GM12878 (cell line): ENCODE data around the gene HERC5. TPM values are rescaled to one million over a fixed set of nuclear protein-coding genes. Genes with fewer than 3 reads are reported as not detected.

ENCODE experiments used
- ATAC-seq: fragments of 200-7000 bp; cut with Tn5 transposase; 3 replicates; pipeline ENCODE4 v1.9.1; 2020; ENCODE audit warnings: mild to moderate bottlenecking, moderate library complexity
- BruUV-seq: library from RNA; stranded (reverse); fragments of 400-500 nt; replicated peaks from 2 replicates; lab custom pipeline; 2021; lab: Mats Ljungman, UMichigan
- CTCF ChIA-PET: fragments of 300-600 bp; sonication (Branson Sonifier 250); formaldehyde crosslinking; extraction: SDS; loops from one replicate; lab custom pipeline; 2021; ENCODE audit warnings: inconsistent platforms; lab: Yijun Ruan, JAX
- POLR2A ChIA-PET: fragments of 350-600 bp; formaldehyde crosslinking; extraction: SDS; loops from one replicate; lab custom pipeline; 2021; ENCODE audit warnings: inconsistent platforms; lab: Charles Lee
- RAD21 ChIA-PET: fragments of 300-600 bp; sonication (Branson Sonifier 250); formaldehyde crosslinking; loops from one replicate; lab custom pipeline; 2023; ENCODE audit warnings: antibody characterized with exemption; ENCODE audit not compliant: unreplicated experiment; lab: Charles Lee
- SMC1A ChIA-PET: fragments of 300-600 bp; sonication (Branson Sonifier 250); formaldehyde crosslinking; loops from one replicate; lab custom pipeline; 2023; ENCODE audit not compliant: unreplicated experiment, uncharacterized antibody; lab: Charles Lee
- DNase-seq: peaks from one replicate; pipeline ENCODE4 v3.0.0-alpha.2; 2011; ENCODE audit warnings: low read depth, low spot score
- FAIRE-seq: peaks from 3 replicates; lab custom pipeline; 2011; peaks lifted over from hg19 to GRCh38; lab: Jason Lieb, UNC
- H2AFZ ChIP-seq: 2 replicates; pipeline ENCODE4 v1.6.0; 2011; ENCODE audit warnings: low read depth, low read length, control low read depth; ENCODE audit not compliant: control insufficient read depth
- H3K27ac ChIP-seq: 2 replicates; pipeline ENCODE4 v1.5.1; 2011; ENCODE audit warnings: control low read depth; ENCODE audit not compliant: control insufficient read depth, insufficient read depth
- H3K27me3 ChIP-seq, 2 experiments: replicated peaks in 1 of 2; 2 replicates each; pipeline versions ENCODE4 v1.6.0 to v1.6.1; 2011; ENCODE audit warnings: low read length in 1 of 2; ENCODE audit not compliant: control insufficient read depth in 2 of 2, insufficient read depth in 2 of 2
- H3K36me3 ChIP-seq, 2 experiments: 2 replicates each; pipeline ENCODE4 v1.5.1; 2011; ENCODE audit warnings: low read length in 1 of 2; ENCODE audit not compliant: control insufficient read depth in 2 of 2, insufficient read depth in 2 of 2
- H3K4me1 ChIP-seq: 2 replicates; pipeline ENCODE4 v1.6.1; 2011; ENCODE audit warnings: mild to moderate bottlenecking, low read length, moderate library complexity, mixed read lengths; ENCODE audit not compliant: control insufficient read depth, insufficient read depth
- H3K4me2 ChIP-seq: 2 replicates; pipeline ENCODE4 v1.6.0; 2011; ENCODE audit warnings: control low read depth; ENCODE audit not compliant: control insufficient read depth, insufficient read depth
- H3K4me3 ChIP-seq: fragments of 200-600 bp; sonication (generic); 2 replicates; pipeline ENCODE4 v1.5.1; 2016
- H3K79me2 ChIP-seq: 2 replicates; pipeline ENCODE4 v1.6.0; 2011; ENCODE audit warnings: low read length; ENCODE audit not compliant: control insufficient read depth, insufficient read depth
- H3K9ac ChIP-seq: 2 replicates; pipeline ENCODE4 v1.8.0; 2011; ENCODE audit warnings: low read length, control low read depth, mixed read lengths; ENCODE audit not compliant: control insufficient read depth, insufficient read depth
- H3K9me3 ChIP-seq: replicated peaks from 3 replicates; pipeline ENCODE4 v1.5.1; 2011; ENCODE audit warnings: mild to moderate bottlenecking, low read length; ENCODE audit not compliant: control insufficient read depth, insufficient read depth
- H4K20me1 ChIP-seq: 2 replicates; pipeline ENCODE4 v1.6.0; 2011; ENCODE audit not compliant: control insufficient read depth, insufficient read depth
- BCL3 ChIP-seq: IDR thresholded peaks from 2 replicates; pipeline ENCODE4 v1.6.1; 2011; ENCODE audit warnings: borderline replicate concordance, low read depth, mild to moderate bottlenecking, moderate library complexity, low read length; ENCODE audit not compliant: insufficient read depth, poor library complexity, severe bottlenecking
- FOS ChIP-seq: IDR thresholded peaks from 3 replicates; pipeline ENCODE4 v1.6.1; 2011; ENCODE audit warnings: borderline replicate concordance; ENCODE audit not compliant: insufficient read length; ENCODE audit errors: extremely low read depth
- FOXK2 ChIP-seq: fragments of 450-650 bp; IDR thresholded peaks from 2 replicates; pipeline ENCODE4 v1.6.1; 2017; ENCODE audit warnings: mild to moderate bottlenecking, moderate library complexity
- GATAD2B ChIP-seq: fragments of 450-650 bp; conservative IDR thresholded peaks from 2 replicates; pipeline ENCODE4 v1.6.1; 2017; ENCODE audit warnings: low read depth, mild to moderate bottlenecking, moderate library complexity
- KAT2A ChIP-seq: conservative IDR thresholded peaks from 2 replicates; pipeline ENCODE4 v1.6.1; 2011; ENCODE audit warnings: low read depth, low read length; ENCODE audit not compliant: control insufficient read depth
- MTA2 ChIP-seq: fragments of 450-650 bp; IDR thresholded peaks from 2 replicates; pipeline ENCODE4 v1.6.1; 2016; ENCODE audit warnings: low read depth, mild to moderate bottlenecking, moderate library complexity
- NFYB ChIP-seq: IDR thresholded peaks from 2 replicates; pipeline ENCODE4 v1.6.1; 2011; ENCODE audit warnings: low read depth, mild to moderate bottlenecking, low read length, improper control_type of control experiment, moderate library complexity; ENCODE audit not compliant: insufficient read depth
- NR2C2 ChIP-seq: IDR thresholded peaks from 2 replicates; pipeline ENCODE4 v1.6.1; 2011; ENCODE audit warnings: borderline replicate concordance, low read depth; ENCODE audit not compliant: control insufficient read depth, insufficient read length
- PML ChIP-seq: IDR thresholded peaks from 2 replicates; pipeline ENCODE4 v1.6.1; 2012; ENCODE audit warnings: low read length, inconsistent platforms
- POLR2AphosphoS2 ChIP-seq: IDR thresholded peaks from 2 replicates; pipeline ENCODE4 v1.6.1; 2011; ENCODE audit warnings: low read depth, mild to moderate bottlenecking, low read length, improper control_type of control experiment, moderate library complexity
- RCOR1 ChIP-seq: conservative IDR thresholded peaks from 2 replicates; pipeline ENCODE4 v1.6.1; 2012; ENCODE audit warnings: low read depth, low read length, improper control_type of control experiment
- RUNX3 ChIP-seq: IDR thresholded peaks from 2 replicates; pipeline ENCODE4 v1.6.1; 2012; ENCODE audit warnings: low read length, inconsistent platforms
- SIX5 ChIP-seq: IDR thresholded peaks from 2 replicates; pipeline ENCODE4 v1.6.1; 2011; ENCODE audit warnings: mild to moderate bottlenecking, low read depth, low read length, moderate library complexity; ENCODE audit not compliant: severe bottlenecking
- SUZ12 ChIP-seq: fragments of 200-600 bp; sonication (generic); IDR thresholded peaks from one replicate; pipeline ENCODE4 v1.6.1; 2018; ENCODE audit warnings: antibody characterized with exemption, mild to moderate bottlenecking; ENCODE audit not compliant: unreplicated experiment
- WGBS: methylation state at CpG from one replicate; pipeline ENCODE4 v1.1.6; 2016; ENCODE audit warnings: low lambda C conversion rate; ENCODE audit not compliant: insufficient replicate concordance, insufficient coverage; ENCODE audit errors: missing lambda C conversion rate; 5-methylcytosine and 5-hydroxymethylcytosine counted together
- in situ Hi-C: fragments of 300-500 bp; cut with MboI; formaldehyde crosslinking; loops from 9 replicates; pipeline ENCODE4 v1.14.3; 2018; ENCODE audit warnings: mixed read lengths
- intact Hi-C: fragments of 100-400 bp; cut with micrococcal nuclease; formaldehyde crosslinking; loops from one replicate; pipeline ENCODE4 v1.14.2; 2022; ENCODE audit not compliant: unreplicated experiment
- polyA plus RNA-seq, 11 experiments: library from polyadenylated mRNA; depleted of rRNA in 4 of 11; unstranded in 6 of 11; stranded (reverse) in 5 of 11; fragments of >200 nt; fragmentation: Nextera tagmentation in 4 of 11; fragmentation: Illumina TruSeq in 1 of 11; extraction: Ambion mirVana in 4 of 11; extraction: Trizol in 1 of 11; gene quantifications; 1 replicate in 1 of 11; 2 replicates in 10 of 11; pipeline versions ENCODE4 v1.2.1 to v1.2.3, GENCODE V29; 2011 to 2016; ENCODE audit warnings: inconsistent platforms in 2 of 11, missing spikeins in 2 of 11, low read depth in 1 of 11
- total RNA-seq, 4 experiments: library from RNA; depleted of rRNA in 3 of 4; stranded (reverse); fragments of >200 nt in 3 of 4; fragmentation: Illumina TruSeq in 1 of 4; extraction: Trizol in 1 of 4; gene quantifications; 2 replicates each; pipeline versions ENCODE4 v1.2.1 to v1.2.3, GENCODE V29; 2013 to 2021
- TF ChIP-seq, protein P1 (sequence below): fragments of 450-650 bp; IDR thresholded peaks from 2 replicates; pipeline ENCODE4 v1.6.1; 2017; ENCODE audit warnings: mild to moderate bottlenecking, moderate library complexity

The HERC5 gene
- total and polyA plus RNA-seq, 10 of the 15 experiments (the other 5 are each of a cell fraction or from before 2014, with no cell fraction given): 12.5 to 60.7 (median 25.1) TPM

DNA sequence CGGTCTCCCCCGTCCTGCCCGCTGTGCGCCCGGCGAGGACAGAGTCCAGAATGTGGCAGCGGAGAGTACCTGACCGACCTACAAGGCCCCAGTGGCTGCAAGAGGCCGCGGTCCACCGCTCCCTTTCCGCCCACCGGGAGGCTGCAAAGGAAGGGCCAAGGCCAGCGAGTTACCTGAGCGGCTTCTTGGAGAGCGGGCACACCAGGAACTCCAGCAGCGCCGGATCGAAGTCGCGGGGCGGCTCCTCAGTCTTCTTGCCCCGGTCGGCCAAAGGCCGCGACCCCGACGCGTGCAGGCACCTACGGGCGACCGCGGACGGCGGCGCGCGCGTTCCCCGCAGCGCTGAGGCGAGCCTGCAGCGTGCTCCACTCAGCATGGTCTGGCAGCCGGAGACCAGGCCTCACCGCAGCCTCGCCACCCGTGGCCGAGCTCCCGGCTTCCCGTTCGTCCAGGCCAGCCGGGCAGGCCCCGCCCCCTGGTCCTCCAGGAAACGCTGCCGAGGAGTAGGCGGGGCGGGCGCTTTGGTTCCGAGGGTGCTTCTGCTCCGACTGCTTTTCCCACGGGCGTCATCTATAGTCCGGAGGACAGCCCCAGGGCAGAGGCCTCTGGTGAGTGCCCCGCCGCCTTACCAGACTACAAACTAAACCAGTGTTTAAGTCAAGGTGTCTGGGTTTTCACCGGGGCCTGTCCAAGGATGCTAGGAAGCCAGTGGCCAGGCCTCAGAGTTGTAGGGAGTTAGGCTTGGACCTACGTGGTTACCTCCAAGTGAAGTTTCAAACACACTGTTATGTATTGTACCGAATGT is 66.6 kb downstream of the HERC5 start, which contains the start of gene PYURF:
TSS of gene PYURF (minus strand) at position 452 of the 805 bp plus-strand sequence. CDS start at position 376, 76 bp downstream.
- ChIA-PET CTCF (interaction anchor here (0.8 to 5.5 kb wide), 13 partner anchors 8 to 500 kb away, joined by 3 to 47 read pairs (median 4); partner anchors contain the start of gene HERC6), RAD21 (interaction anchor here (1.2 to 4.3 kb wide), 9 partner anchors 9 to 619 kb away, joined by 3 to 26 read pairs (median 6); partner anchors contain the start of gene HERC5), POLR2A (interaction anchor here (1.0 to 1.8 kb wide), 6 partner anchors 17 to 244 kb away, joined by 3 to 5 read pairs (median 3); no protein-coding TSS in a partner anchor), SMC1A (interaction anchor here (0.9 to 4.2 kb wide), 10 partner anchors 9 to 533 kb away, joined by 3 to 25 read pairs (median 5); partner anchors contain the start of genes FAM13A and PPM1K)
- Histone ChIP-seq H4K20me1 (no peaks in the 10 kb centered on the region), H3K36me3 (peaks cover 0 to 20% of the 10 kb centered on the region in 2 experiments; a peak in 2 of 4 replicates), H3K4me1 (peaks cover 31% of the 10 kb centered on the region), H3K9ac (peak within 1 kb of the TSS; percentile 93), H3K9me3 (no peaks in the 10 kb centered on the region), H3K4me2 (peak within 1 kb of the TSS; percentile 84), H3K4me3 (peak within 1 kb of the TSS; percentile 71), H2AFZ (peak within 1 kb of the TSS; percentile 66), H3K27me3 (no peaks in the 10 kb centered on the region), H3K27ac (peak within 1 kb of the TSS; percentile 67), H3K79me2 (peaks cover 31% of the 10 kb centered on the region)
- in situ Hi-C loops: loop anchor here (25.0 kb wide), 1 partner anchor 836 kb away; no protein-coding TSS in a partner anchor
- no TSS peak for BruUV-seq
- peak; percentile 88 for ATAC-seq
- no peak for FAIRE-seq
- 1% methylated on average over 68 of the region's 68 CpGs for WGBS
- peak; percentile 44 for DNase-seq
- intact Hi-C loops: loop anchor here (2.0 to 10.0 kb wide), 2 partner anchors 239 to 591 kb away; partner anchors contain the start of genes PPM1K and TIGD2
- TF ChIP-seq GATAD2B (peak; percentile 97), FOXK2 (no peak), SIX5 (no peak), SUZ12 (no peak), RUNX3 (peak; percentile 72; the same call in 1 of the 2 replicates), FOS (no peak), PML (peak; percentile 80; the same call in 1 of the 2 replicates), POLR2AphosphoS2 (peak; percentile 71; the same call in 1 of the 2 replicates), NFYB (no peak), BCL3 (no peak), MTA2 (no peak), NR2C2 (no peak), KAT2A (no peak), RCOR1 (0 out of 2 replicates have a peak, but pooled peaks have one; percentile 47)
- TF ChIP-seq, protein P1, sequence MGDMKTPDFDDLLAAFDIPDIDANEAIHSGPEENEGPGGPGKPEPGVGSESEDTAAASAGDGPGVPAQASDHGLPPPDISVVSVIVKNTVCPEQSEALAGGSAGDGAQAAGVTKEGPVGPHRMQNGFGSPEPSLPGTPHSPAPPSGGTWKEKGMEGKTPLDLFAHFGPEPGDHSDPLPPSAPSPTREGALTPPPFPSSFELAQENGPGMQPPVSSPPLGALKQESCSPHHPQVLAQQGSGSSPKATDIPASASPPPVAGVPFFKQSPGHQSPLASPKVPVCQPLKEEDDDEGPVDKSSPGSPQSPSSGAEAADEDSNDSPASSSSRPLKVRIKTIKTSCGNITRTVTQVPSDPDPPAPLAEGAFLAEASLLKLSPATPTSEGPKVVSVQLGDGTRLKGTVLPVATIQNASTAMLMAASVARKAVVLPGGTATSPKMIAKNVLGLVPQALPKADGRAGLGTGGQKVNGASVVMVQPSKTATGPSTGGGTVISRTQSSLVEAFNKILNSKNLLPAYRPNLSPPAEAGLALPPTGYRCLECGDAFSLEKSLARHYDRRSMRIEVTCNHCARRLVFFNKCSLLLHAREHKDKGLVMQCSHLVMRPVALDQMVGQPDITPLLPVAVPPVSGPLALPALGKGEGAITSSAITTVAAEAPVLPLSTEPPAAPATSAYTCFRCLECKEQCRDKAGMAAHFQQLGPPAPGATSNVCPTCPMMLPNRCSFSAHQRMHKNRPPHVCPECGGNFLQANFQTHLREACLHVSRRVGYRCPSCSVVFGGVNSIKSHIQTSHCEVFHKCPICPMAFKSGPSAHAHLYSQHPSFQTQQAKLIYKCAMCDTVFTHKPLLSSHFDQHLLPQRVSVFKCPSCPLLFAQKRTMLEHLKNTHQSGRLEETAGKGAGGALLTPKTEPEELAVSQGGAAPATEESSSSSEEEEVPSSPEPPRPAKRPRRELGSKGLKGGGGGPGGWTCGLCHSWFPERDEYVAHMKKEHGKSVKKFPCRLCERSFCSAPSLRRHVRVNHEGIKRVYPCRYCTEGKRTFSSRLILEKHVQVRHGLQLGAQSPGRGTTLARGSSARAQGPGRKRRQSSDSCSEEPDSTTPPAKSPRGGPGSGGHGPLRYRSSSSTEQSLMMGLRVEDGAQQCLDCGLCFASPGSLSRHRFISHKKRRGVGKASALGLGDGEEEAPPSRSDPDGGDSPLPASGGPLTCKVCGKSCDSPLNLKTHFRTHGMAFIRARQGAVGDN: peak; percentile 80
